Stimulated activated CD8-positive, alpha-beta memory T cell treated with anti-CD3 and anti-CD28 coated beads, Interleukin-12 subunit alpha, Interleukin-12 subunit beta, amount 100 ng/mL, for 24 hours (primary cell): ENCODE measurements around the gene CD320.
"Not testable (repeated sequence)": the region's sequence is repeated elsewhere in the genome, so short reads cannot be mapped to it uniquely, and the experiment has no call there.

Experiments used
- DNase-seq: peaks from one replicate; pipeline ENCODE4 v3.0.0-alpha.2; 2020; ENCODE audit errors: extremely low read depth

CD320 gene

GRCh38 chr19:8333767-8334457 lies 25.8 kb upstream of the CD320 start:
- DNase-seq: no peak

GRCh38 chr19:8332976-8333766 lies 25.0 kb upstream of the CD320 start:
- DNase-seq: no peak

GRCh38 chr19:8331263-8331845 lies 23.2 kb upstream of the CD320 start:
- no peak for DNase-seq

- DNase-seq: no peak
Observed at GRCh38 chr19:8329996-8330395, 21.8 kb upstream of the CD320 start.

- DNase-seq: no peak
Observed at GRCh38 chr19:8325454-8325853, 17.3 kb upstream of the CD320 start.

- DNase-seq: no peak
Observed at GRCh38 chr19:8324186-8325050, 16.3 kb upstream of the CD320 start.

- DNase-seq: no peak
Observed at GRCh38 chr19:8323781-8324185, 15.6 kb upstream of the CD320 start.

GRCh38 chr19:8322638-8322997 lies 14.5 kb upstream of the CD320 start:
- no peak for DNase-seq

GRCh38 chr19:8321986-8322637 lies 14.0 kb upstream of the CD320 start:
- no peak for DNase-seq

- peak; percentile 79 for DNase-seq
Observed at GRCh38 chr19:8321067-8321985, 13.2 kb upstream of the CD320 start, which contains the start of the genes NDUFA7 and RPS28. Gene NDUFA7 (minus strand): TSS chr19:8321375. CDS start chr19:8321358, 17 bp downstream. Gene RPS28 (plus strand): TSS chr19:8321496. CDS start chr19:8321531, 35 bp downstream.

- DNase-seq: no peak
Observed at GRCh38 chr19:8320564-8321066, 12.5 kb upstream of the CD320 start.

GRCh38 chr19:8319807-8320520 lies 11.8 kb upstream of the CD320 start:
- DNase-seq: no peak

GRCh38 chr19:8318835-8319234 lies 10.7 kb upstream of the CD320 start:
- not testable (repeated sequence) for DNase-seq

- DNase-seq: no peak
Observed at GRCh38 chr19:8316351-8317125, 8.4 kb upstream of the CD320 start.

GRCh38 chr19:8314981-8315640 lies 7.0 kb upstream of the CD320 start:
- DNase-seq: not testable (repeated sequence)

- DNase-seq: no peak
Observed at GRCh38 chr19:8311461-8312260, 3.5 kb upstream of the CD320 start.
